Mucosa of stomach (tissue), 1 donor: Measurements from ENCODE around the gene CD2.

Experiments
- H3K27me3 ChIP-seq: one replicate; pipeline ENCODE4 v1.7.0; 2013; ENCODE audit warnings: mild to moderate bottlenecking, low read length; ENCODE audit not compliant: control insufficient read depth, insufficient read depth
- H3K36me3 ChIP-seq: one replicate; pipeline ENCODE4 v1.7.0; 2013; ENCODE audit warnings: low read length; ENCODE audit not compliant: control insufficient read depth, insufficient read depth
- H3K4me1 ChIP-seq: one replicate; pipeline ENCODE4 v1.7.0; 2013; ENCODE audit warnings: mild to moderate bottlenecking, low read length; ENCODE audit not compliant: control insufficient read depth, insufficient read depth
- H3K4me3 ChIP-seq: one replicate; pipeline ENCODE4 v1.7.0; 2013; ENCODE audit warnings: low read length
- H3K9ac ChIP-seq: one replicate; pipeline ENCODE4 v1.7.0; 2013; ENCODE audit warnings: mild to moderate bottlenecking, low read length, moderate library complexity
- H3K9me3 ChIP-seq: one replicate; pipeline ENCODE4 v1.7.0; 2013; ENCODE audit warnings: mild to moderate bottlenecking, low read length, moderate library complexity; ENCODE audit not compliant: control insufficient read depth
- donor health status: Pancreatic carcinoma.

CD2 gene

DNA sequence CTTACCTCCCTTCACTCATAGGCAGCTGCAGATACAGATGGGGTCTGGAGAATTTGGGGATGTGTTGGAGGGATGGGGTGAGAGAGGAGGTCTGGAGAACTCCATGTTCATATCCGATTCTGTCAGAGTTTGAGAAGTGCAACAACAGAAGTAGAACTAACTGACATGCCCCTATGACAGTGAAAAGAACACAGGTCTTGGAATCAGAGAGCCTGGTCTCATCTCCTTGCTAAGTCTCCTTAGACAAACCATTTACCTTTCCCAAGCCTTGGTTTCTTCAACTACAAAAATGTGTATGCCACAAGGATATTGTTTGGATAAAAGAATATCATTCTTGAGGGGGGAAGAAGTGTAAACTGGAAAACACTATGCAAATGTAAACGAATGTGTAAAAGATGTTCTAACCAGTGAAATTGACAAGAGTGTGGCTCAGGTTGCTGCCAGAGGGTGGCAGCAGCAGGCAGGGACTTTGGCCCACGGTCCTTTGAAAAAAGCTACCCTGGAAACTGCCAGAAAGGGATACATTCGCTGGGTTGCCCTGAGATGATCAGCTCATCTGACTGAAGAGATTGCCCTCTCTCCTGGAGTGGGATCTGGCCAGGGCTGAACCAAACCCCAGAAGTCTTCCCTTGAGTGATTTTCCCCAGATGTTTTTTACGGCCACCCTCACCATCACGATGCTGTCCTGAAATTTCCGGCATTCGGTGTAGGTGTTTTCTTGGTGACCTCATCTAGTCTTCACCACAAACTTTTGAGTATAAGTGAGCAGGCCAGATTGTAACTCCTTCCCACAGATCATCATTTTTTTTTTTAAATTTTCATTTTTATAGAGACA, 17.0 kb upstream of the CD2 start:
- Histone ChIP-seq H3K27me3 (no peaks in the 10 kb centered on the region), H3K4me3 (no peak overlapping the region), H3K9ac (no peak overlapping the region), H3K9me3 (no peaks in the 10 kb centered on the region), H3K36me3 (no peaks in the 10 kb centered on the region), H3K4me1 (no peaks in the 10 kb centered on the region)

DNA sequence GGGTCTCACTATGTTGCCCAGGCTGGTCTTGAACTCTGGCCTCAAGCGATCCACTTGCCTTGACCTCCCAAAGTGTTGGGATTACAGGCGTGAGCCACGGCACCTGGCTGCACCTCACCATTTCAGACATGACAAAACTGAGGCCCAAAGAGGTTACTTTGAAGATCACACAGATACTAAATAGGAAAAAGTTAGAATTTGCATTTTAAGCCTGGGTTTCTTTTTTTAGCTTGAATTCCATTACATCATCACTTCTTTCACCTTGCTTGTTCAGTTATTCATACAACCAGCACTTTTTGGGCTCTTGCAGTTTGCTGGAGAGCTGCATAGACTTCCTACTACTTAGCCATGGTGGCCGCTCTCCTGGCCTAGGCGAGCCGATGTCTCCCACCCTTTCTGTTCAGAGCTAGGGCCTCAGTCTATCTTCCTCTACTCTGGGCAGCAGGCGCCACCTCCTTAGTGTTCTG, 16.3 kb upstream of the CD2 start:
- no peaks in the 10 kb centered on the region for H3K9me3 ChIP-seq
- no peak overlapping the region for H3K4me3 ChIP-seq
- no peaks in the 10 kb centered on the region for H3K4me1 ChIP-seq
- no peaks in the 10 kb centered on the region for H3K36me3 ChIP-seq
- H3K9ac ChIP-seq: no peak overlapping the region
- H3K27me3 ChIP-seq: no peaks in the 10 kb centered on the region

DNA sequence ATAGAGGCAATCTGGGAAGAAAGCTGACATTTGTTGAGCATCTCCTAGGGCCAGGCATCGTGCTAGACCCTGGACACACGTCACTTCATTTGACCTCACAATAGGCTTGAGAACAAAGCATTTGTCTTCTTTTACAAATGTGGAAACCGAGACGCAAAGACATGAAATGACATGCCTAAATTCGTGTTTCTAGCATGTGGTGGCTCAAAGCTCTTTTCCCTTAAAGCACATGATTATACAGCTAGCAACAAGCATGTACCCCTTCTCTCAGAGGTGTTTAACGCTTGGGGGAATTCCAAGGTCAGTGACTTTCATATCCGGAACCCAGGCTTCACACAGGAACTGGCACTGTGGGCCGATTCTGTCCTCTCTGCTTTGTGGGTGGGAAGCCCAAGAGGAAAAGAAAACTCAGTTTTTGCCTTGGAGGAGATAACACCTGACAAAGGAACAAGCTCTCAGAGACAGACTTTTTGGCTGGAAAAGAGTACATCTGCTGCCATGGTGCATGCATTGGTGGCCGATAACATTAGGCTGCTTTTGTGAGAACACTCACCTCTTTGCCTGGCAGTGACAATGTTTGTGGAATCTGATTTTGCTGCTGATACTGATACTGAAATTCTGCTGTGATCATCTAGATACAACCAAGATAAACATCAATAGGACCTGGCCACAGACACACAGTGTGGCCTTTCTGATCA, 15.4 kb upstream of the CD2 start:
- Histone ChIP-seq H3K36me3 (no peaks in the 10 kb centered on the region), H3K27me3 (no peaks in the 10 kb centered on the region), H3K4me3 (no peak overlapping the region), H3K4me1 (no peaks in the 10 kb centered on the region), H3K9me3 (no peaks in the 10 kb centered on the region), H3K9ac (no peak overlapping the region)

- H3K9me3 ChIP-seq: no peaks in the 10 kb centered on the region
Observed at GRCh38 chr1:116739371-116740012, 14.7 kb upstream of the CD2 start.

DNA sequence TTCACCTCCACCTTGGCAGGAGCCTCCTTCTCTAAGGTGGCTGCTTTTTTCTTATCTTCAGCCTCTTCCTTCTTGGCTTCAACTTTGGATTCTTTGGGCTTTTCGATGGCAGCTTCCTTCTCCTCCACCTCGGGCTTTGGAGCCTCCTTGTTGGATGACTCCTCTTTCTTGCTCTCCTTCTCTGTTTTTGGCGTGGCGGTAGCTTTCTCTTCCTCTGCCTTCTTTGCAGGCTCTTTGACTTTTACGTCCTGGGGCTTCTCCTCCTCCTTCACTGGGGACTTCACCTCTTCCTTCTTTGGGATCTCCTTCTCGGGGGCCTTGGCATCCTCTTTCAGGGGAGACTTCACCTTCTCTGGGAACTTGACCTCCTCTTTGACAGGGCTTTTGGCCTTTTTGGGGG, 13.9 kb upstream of the CD2 start:
- H3K4me1 ChIP-seq: no peaks in the 10 kb centered on the region
- no peaks in the 10 kb centered on the region for H3K27me3 ChIP-seq
- H3K9me3 ChIP-seq: no peaks in the 10 kb centered on the region
- H3K4me3 ChIP-seq: no peak overlapping the region
- no peak overlapping the region for H3K9ac ChIP-seq
- H3K36me3 ChIP-seq: no peaks in the 10 kb centered on the region

More at GRCh38 chr1:116739371-116740012, 14.7 kb upstream of the CD2 start:
- Histone ChIP-seq H3K4me1 (no peaks in the 10 kb centered on the region), H3K36me3 (no peaks in the 10 kb centered on the region), H3K4me3 (no peak overlapping the region), H3K27me3 (no peaks in the 10 kb centered on the region), H3K9ac (no peak overlapping the region)

DNA sequence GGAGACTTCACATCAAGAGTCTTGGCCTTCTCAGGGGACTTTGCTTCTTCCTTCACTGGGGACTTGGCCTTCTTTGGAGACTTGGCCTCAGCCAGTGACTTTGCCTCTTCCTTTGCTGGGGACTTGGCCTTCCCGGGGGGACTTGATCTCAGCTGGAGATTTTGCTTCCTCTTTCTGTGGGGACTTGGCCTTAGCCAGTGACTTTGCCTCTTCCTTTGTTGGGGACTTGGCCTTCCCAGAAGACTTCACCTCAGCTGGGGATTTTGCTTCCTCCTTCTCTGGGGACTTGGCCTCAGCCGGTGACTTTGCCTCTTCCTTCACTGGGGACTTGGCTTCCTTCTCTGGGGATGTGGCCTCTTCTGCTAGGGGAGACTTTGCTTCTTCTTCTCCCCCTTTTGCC, 13.5 kb upstream of the CD2 start:
- no peak overlapping the region for H3K4me3 ChIP-seq
- no peaks in the 10 kb centered on the region for H3K27me3 ChIP-seq
- no peak overlapping the region for H3K9ac ChIP-seq
- H3K4me1 ChIP-seq: no peaks in the 10 kb centered on the region
- no peaks in the 10 kb centered on the region for H3K9me3 ChIP-seq
- no peaks in the 10 kb centered on the region for H3K36me3 ChIP-seq

GRCh38 chr1:116741836-116742565, 12.2 kb upstream of the CD2 start:
- H3K4me1 ChIP-seq: no peaks in the 10 kb centered on the region
- H3K27me3 ChIP-seq: no peaks in the 10 kb centered on the region
- no peaks in the 10 kb centered on the region for H3K36me3 ChIP-seq
- H3K9me3 ChIP-seq: no peaks in the 10 kb centered on the region
- no peak overlapping the region for H3K9ac ChIP-seq
- H3K4me3 ChIP-seq: no peak overlapping the region

GRCh38 chr1:116743535-116743934, 10.7 kb upstream of the CD2 start:
- H3K4me1 ChIP-seq: no peaks in the 10 kb centered on the region
- H3K9me3 ChIP-seq: peaks cover 5% of the 10 kb centered on the region
- H3K4me3 ChIP-seq: no peak overlapping the region

DNA sequence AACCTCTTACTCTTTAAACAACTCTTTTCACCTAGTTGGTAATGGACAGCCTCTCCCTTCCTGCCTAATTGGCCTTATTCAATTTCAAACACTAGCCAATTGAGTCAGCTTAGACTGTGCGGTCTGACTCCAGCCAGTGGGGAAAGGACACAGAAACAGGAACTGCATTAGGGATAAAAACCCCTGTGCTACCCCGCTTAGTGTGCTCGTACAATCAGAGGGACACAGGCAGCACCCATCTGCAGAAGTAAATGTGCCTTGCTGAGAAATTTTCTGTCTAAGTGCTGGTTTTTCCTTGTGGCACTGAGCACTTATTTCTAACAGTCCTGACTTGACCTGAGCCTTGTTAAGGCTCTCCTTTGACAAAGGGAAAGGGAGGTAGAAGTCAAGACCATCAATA, 6.0 kb upstream of the CD2 start:
- Histone ChIP-seq H3K4me3 (no peak overlapping the region), H3K9me3 (peaks cover 5% of the 10 kb centered on the region), H3K36me3 (no peaks in the 10 kb centered on the region)

More at GRCh38 chr1:116743535-116743934, 10.7 kb upstream of the CD2 start:
- Histone ChIP-seq H3K9ac (no peak overlapping the region), H3K27me3 (no peaks in the 10 kb centered on the region), H3K36me3 (no peaks in the 10 kb centered on the region)

GRCh38 chr1:116751146-116751545, 3.1 kb upstream of the CD2 start:
- H3K4me3 ChIP-seq: no peak overlapping the region
- no peaks in the 10 kb centered on the region for H3K27me3 ChIP-seq
- no peak overlapping the region for H3K9ac ChIP-seq
- no peaks in the 10 kb centered on the region for H3K4me1 ChIP-seq
- no peaks in the 10 kb centered on the region for H3K36me3 ChIP-seq
- H3K9me3 ChIP-seq: peaks cover 5% of the 10 kb centered on the region

More for the DNA sequence above, 6.0 kb upstream of the CD2 start:
- H3K4me1 ChIP-seq: no peaks in the 10 kb centered on the region
- no peaks in the 10 kb centered on the region for H3K27me3 ChIP-seq
- no peak overlapping the region for H3K9ac ChIP-seq

- Histone ChIP-seq H3K9me3 (peaks cover 5% of the 10 kb centered on the region), H3K27me3 (no peaks in the 10 kb centered on the region), H3K36me3 (no peaks in the 10 kb centered on the region), H3K9ac (no peak overlapping the region), H3K4me1 (no peaks in the 10 kb centered on the region), H3K4me3 (no peak overlapping the region)
Observed at GRCh38 chr1:116751621-116752020, 2.6 kb upstream of the CD2 start.
